Spinal cord (tissue), 10 donors: ENCODE measurements around the gene UBR3. TPM values are rescaled to one million over a fixed set of nuclear protein-coding genes. Genes with fewer than 3 reads are reported as not detected.

ENCODE experiments used
- DNase-seq, 6 donors: peaks; one replicate each; pipeline versions ENCODE4 v3.0.0 to v3.0.0-alpha.2; 2013 to 2015; ENCODE audit warnings: low spot score in 6 of 6, low read depth in 4 of 6
- H3K27ac ChIP-seq: one replicate; pipeline ENCODE4 v1.5.1; 2013; ENCODE audit warnings: low read depth, low read length, control low read depth
- H3K27me3 ChIP-seq: one replicate; pipeline ENCODE4 v1.6.1; 2013; ENCODE audit warnings: low read length; ENCODE audit not compliant: control insufficient read depth, insufficient read depth
- H3K36me3 ChIP-seq: one replicate; pipeline ENCODE4 v1.6.1; 2013; ENCODE audit warnings: low read length; ENCODE audit not compliant: control insufficient read depth, insufficient read depth
- H3K4me1 ChIP-seq: one replicate; pipeline ENCODE4 v1.6.1; 2013; ENCODE audit warnings: low read length; ENCODE audit not compliant: control insufficient read depth, insufficient read depth
- H3K4me3 ChIP-seq: one replicate; pipeline ENCODE4 v1.5.1; 2013; ENCODE audit warnings: low read depth, low read length, control low read depth
- H3K9me3 ChIP-seq: one replicate; pipeline ENCODE4 v1.6.1; 2013; ENCODE audit warnings: low read length; ENCODE audit not compliant: control insufficient read depth, insufficient read depth
- WGBS: methylation state at CpG from one replicate; pipeline ENCODE4 v1.1.5; 2013; ENCODE audit warnings: missing lambda C conversion rate; ENCODE audit not compliant: insufficient coverage; 5-methylcytosine and 5-hydroxymethylcytosine counted together
- polyA plus RNA-seq, 2 donors: library from polyadenylated mRNA; unstranded; fragments of 120-200 nt; gene quantifications; one replicate each; pipeline ENCODE4 v1.2.1, GENCODE V29; 2013; ENCODE audit not compliant: insufficient read length in 2 of 2
- total RNA-seq, 2 donors: library from RNA; depleted of rRNA in 1 of 2; stranded (reverse); fragments of 120-200 nt in 1 of 2; fragments of >200 nt in 1 of 2; gene quantifications; one replicate each; pipeline versions ENCODE4 v1.2.3 to v1.2.4, GENCODE V29; 2013 to 2014
- donor health status: healthy.

Gene UBR3
- total and polyA plus RNA-seq, 4 donors: 47.7 to 154 (median 50.0) TPM

DNA sequence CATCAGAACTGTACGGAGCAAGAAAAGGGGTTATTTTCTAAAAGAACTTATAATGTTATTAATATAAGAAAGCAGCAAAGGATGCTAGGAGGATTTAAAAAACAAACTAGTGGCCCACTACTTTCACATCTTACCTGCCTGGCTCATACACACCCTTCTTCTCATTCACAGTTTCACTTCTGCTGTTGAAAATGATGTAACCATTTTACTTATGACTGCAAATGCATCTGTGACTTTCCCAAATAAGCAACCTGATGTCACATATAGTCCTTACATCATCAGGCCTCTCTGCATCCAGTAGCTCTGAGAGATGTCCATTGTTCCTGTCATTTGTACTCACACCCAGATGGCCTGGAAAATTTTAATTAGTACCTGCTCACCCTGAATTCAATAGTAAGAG, 248.9 kb downstream of the UBR3 start:
- Histone ChIP-seq H3K4me1 (no peaks in the 10 kb centered on the region), H3K4me3 (no peak overlapping the region), H3K27ac (no peak overlapping the region), H3K27me3 (no peaks in the 10 kb centered on the region), H3K9me3 (no peaks in the 10 kb centered on the region), H3K36me3 (peaks cover 5% of the 10 kb centered on the region)
- DNase-seq: no peak
- WGBS: no CpG with 5 or more reads among the region's 1 CpG

DNA sequence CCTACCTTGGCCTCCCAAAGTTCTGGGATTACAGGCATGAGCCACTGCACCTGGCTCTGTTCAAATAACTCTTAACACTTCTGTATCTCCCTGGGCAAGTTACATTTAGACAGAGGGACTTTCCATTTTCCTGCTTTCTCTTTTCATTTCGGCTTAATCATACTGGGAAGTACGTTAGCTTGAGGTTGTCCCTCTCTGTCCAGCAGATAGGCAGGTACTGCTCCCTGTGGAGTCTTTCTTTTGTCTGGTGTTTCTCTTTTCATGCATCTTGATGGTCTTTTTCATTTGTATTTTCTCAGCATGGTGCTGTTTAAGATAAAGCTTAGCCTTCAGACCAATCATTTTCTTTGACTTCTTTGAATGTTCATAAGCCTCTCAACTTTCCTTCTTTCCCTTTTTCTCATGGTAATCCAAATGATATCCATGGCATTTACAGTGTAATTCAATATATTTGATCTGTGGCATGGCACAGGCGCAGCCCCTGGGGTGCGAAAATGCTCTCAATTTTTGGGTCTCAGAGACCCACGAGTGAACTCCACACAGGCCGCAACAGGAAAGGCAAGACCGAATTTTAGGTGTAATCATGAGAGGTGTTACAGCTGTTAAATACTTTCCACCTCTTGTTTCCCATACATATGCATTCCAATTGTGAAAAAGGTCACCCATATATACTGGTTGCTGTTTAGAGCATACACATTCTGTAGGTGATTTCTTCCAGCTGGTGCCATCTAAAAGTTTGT, 250.7 kb downstream of the UBR3 start:
- no peak overlapping the region for H3K4me3 ChIP-seq
- H3K27ac ChIP-seq: no peak overlapping the region
- H3K9me3 ChIP-seq: no peaks in the 10 kb centered on the region
- DNase-seq: no peak
- no peaks in the 10 kb centered on the region for H3K27me3 ChIP-seq
- 100% methylated on average over 2 of the region's 7 CpGs for WGBS
- H3K36me3 ChIP-seq: peaks cover 5% of the 10 kb centered on the region
- no peaks in the 10 kb centered on the region for H3K4me1 ChIP-seq

DNA sequence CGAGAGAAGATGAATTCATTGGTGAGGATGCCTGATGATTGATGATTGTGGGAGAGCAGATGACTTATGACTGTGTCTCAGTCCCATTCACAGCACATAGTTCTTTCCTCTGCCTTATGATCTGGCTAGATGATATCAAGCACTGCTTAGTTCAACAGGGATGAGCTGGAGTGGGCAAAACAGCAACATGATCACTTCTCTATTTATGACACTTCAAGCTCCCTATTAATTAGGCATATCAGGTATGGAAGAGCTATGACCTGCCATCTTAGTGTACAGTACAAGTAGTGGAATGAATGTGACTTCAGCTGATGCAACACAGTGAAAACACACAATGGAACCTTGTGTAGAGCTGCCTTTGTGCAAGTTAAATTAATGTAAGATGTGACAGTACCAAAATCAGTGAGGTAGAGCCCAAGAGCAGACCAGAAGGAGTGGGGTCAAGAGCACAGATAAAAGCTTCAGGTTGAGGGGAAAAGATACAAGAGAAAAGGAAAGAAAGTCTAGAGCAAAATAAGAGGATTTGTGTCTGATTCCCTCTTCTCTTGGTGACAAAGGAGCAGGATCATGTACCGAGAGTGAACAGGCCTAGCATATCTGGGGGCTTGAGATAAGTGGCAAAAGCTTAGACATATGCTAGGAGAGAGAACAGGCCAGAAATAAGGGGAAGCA, 257.7 kb downstream of the UBR3 start:
- H3K4me1 ChIP-seq: no peaks in the 10 kb centered on the region
- H3K36me3 ChIP-seq: peaks cover 5% of the 10 kb centered on the region
- WGBS: 71% methylated on average over 1 of the region's 2 CpGs
- DNase-seq: no peak
- no peaks in the 10 kb centered on the region for H3K9me3 ChIP-seq
- no peak overlapping the region for H3K27ac ChIP-seq
- no peak overlapping the region for H3K4me3 ChIP-seq
- H3K27me3 ChIP-seq: no peaks in the 10 kb centered on the region

DNA sequence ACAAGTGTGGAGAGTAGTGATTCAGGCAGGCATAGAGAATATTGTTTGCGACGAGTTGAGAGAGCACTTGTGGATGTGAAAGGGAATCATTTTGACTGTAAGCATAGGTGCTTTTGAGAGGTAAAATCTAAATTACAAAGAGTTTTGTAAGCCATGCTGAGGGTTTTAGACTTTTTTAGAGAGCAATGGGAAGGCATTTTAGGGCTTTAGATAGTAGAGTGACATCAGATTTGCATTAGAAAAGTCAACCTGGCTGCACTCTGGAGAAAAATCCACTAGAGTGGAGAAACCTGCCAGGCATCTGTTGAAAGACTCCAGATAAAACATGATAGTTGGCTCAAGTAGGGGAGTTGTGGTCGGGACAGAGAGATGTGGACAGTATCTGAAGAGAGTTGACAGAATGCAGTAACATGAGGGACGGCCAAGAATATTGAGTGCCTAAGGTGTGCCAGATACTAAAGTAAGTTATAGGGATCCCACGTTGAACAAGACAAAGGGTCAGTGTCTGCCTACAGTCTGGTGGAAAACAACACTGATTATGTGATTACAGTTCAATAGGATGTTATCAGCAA, 258.9 kb downstream of the UBR3 start:
- Histone ChIP-seq H3K4me3 (no peak overlapping the region), H3K27ac (no peak overlapping the region), H3K9me3 (no peaks in the 10 kb centered on the region), H3K27me3 (no peaks in the 10 kb centered on the region), H3K4me1 (no peaks in the 10 kb centered on the region), H3K36me3 (no peaks in the 10 kb centered on the region)
- 73% methylated on average over 5 of the region's 5 CpGs for WGBS
- DNase-seq: no peak

DNA sequence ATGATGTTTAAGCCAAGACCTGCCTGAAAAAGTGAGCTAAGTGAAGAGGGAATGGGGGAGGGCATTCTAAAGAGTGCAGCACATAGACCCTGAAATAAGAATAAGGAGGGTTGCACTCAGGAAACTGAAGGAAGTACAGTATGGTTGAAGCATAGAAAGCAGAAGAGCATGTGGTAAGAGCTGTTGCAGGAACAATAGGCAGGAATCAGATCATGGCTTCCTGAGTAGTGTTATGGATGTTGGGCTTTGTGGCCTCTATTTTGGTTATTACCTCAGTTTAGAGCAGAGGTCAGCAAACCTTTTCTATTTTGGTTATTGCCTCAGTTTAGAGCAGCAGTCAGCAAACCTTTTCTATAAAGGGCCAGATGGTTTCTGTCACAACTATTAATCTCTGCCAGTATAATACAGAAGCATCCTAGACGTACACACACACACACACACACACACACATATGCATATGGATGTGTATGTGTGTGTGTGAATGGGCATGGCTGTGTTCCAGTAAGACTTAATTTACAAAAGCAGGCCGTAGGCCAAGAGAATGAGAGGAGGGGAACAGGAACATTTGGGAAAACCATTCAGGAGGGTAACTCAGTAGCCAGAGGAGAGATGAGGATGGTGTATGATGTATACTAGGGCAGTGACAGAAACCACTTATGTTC, 259.6 kb downstream of the UBR3 start:
- Histone ChIP-seq H3K27ac (no peak overlapping the region), H3K9me3 (no peaks in the 10 kb centered on the region), H3K27me3 (no peaks in the 10 kb centered on the region), H3K4me3 (no peak overlapping the region), H3K36me3 (no peaks in the 10 kb centered on the region), H3K4me1 (no peaks in the 10 kb centered on the region)
- WGBS: 50% methylated on average over 1 of the region's 2 CpGs
- peak in 1 of 6 donors; percentile 68 for DNase-seq

DNA sequence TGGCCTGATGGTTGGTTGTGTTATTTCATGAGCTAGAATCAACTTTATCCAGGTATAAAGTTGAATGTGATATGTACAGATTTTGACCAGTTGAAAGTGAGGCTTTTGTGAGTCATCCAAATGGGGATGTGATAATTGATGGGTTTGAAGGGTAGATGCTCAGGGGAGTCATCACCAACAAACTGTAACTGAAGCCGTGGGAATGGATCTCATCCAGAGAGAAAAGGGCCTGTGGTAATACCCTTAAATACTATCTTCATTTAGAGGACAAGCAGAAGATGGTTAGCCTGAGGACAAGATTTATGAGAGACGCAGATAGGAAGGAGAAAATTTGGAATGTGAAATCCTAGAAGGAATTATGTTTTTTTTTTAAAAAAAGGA, 260.1 kb downstream of the UBR3 start:
- no peaks in the 10 kb centered on the region for H3K9me3 ChIP-seq
- no peak overlapping the region for H3K4me3 ChIP-seq
- H3K4me1 ChIP-seq: no peaks in the 10 kb centered on the region
- WGBS: no CpG with 5 or more reads among the region's 2 CpGs
- DNase-seq: no peak
- no peak overlapping the region for H3K27ac ChIP-seq
- no peaks in the 10 kb centered on the region for H3K27me3 ChIP-seq
- H3K36me3 ChIP-seq: no peaks in the 10 kb centered on the region

DNA sequence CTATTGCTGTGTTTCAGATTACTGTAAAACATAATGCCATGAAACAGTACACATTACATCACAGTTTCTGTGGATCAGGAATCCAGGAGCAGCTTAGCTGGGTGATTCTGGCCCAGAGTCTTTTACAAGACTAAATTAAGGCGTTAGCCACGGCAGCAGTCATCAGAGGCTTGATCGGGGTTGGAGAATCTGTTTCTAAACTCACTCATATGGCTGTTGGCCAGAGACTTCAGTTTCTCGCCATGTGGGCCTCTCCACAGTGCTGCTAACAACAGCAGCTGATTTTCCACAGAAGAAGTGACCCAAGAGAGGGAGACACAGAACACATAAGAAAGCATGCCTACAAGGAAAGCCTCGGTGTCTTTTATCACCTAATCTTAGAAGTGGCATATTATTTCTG, 261.5 kb downstream of the UBR3 start:
- H3K27ac ChIP-seq: no peak overlapping the region
- DNase-seq: peak in 2 of 6 donors; percentile 17 to 46
- H3K4me1 ChIP-seq: no peaks in the 10 kb centered on the region
- H3K36me3 ChIP-seq: no peaks in the 10 kb centered on the region
- H3K4me3 ChIP-seq: no peak overlapping the region
- WGBS: no CpG with 5 or more reads among the region's 5 CpGs
- H3K27me3 ChIP-seq: no peaks in the 10 kb centered on the region
- no peaks in the 10 kb centered on the region for H3K9me3 ChIP-seq

DNA sequence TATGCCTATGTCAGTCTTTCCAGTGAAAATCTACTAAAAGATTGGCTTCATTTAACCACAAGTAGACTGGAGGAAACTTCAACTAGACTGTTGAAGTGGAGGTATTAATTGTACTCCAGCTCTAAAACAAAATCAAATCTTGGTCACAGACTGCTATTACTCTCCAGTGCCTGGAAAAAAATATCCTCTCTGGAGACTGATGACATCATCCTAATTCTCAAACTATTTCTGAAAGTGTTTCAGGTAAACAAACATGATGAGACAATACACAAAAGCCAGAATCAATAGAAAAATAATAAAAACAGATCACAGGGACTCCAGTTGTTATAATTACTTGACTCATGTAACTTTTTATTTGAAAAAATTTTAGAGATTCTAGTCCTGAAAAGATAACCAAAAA, 263.0 kb downstream of the UBR3 start:
- no peaks in the 10 kb centered on the region for H3K9me3 ChIP-seq
- no peaks in the 10 kb centered on the region for H3K4me1 ChIP-seq
- H3K36me3 ChIP-seq: no peaks in the 10 kb centered on the region
- H3K4me3 ChIP-seq: no peak overlapping the region
- H3K27ac ChIP-seq: no peak overlapping the region
- DNase-seq: no peak
- no peaks in the 10 kb centered on the region for H3K27me3 ChIP-seq

DNA sequence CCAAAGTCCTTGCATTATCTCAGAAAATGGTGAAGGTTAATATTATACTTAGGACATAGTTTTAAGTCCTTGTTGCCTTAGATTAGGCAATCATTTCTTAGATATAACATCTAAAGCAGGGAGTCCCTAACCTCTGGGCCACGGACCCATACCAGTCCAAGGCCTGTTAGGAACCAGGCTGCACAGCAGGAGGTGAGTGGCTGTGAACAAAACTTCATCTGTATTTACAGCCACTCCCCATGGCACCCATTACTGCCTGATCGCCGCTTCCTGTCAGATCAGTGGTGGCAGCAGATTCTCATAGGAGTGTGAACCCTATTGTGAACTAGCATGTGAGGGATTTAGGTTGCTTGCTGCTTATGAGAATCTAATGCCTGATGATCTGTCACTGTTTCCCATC, 264.2 kb downstream of the UBR3 start:
- no peak for DNase-seq
- H3K27me3 ChIP-seq: no peaks in the 10 kb centered on the region
- no peaks in the 10 kb centered on the region for H3K4me1 ChIP-seq
- no peaks in the 10 kb centered on the region for H3K36me3 ChIP-seq
- H3K27ac ChIP-seq: no peak overlapping the region
- WGBS: no CpG with 5 or more reads among the region's 3 CpGs
- H3K4me3 ChIP-seq: no peak overlapping the region
- H3K9me3 ChIP-seq: no peaks in the 10 kb centered on the region
